NB4 (cell line): ENCODE results near the gene KLHDC7A.

Source experiments
- DNase-seq: peaks from one replicate; pipeline ENCODE4 v3.0.0; 2010; ENCODE audit warnings: low read depth
- H3K4me3 ChIP-seq: one replicate; pipeline ENCODE4 v1.5.1; 2011; ENCODE audit warnings: mild to moderate bottlenecking, low read depth, low read length, moderate library complexity
- MYC ChIP-seq: IDR thresholded peaks from 2 replicates; pipeline ENCODE4 v1.6.1; 2011; ENCODE audit warnings: low read depth, low read length
- POLR2A ChIP-seq: IDR thresholded peaks from 2 replicates; pipeline ENCODE4 v1.6.1; 2011; ENCODE audit warnings: mild to moderate bottlenecking; ENCODE audit not compliant: insufficient read length; ENCODE audit errors: extremely low read depth
- TF ChIP-seq, protein P1 (sequence below): IDR thresholded peaks from 2 replicates; pipeline ENCODE4 v1.6.1; 2011; ENCODE audit warnings: low read depth, low read length
- TF ChIP-seq, protein P2 (sequence below): IDR thresholded peaks from one replicate; pipeline ENCODE4 v1.5.1; 2012; ENCODE audit warnings: low read depth, low read length

KLHDC7A gene

DNA sequence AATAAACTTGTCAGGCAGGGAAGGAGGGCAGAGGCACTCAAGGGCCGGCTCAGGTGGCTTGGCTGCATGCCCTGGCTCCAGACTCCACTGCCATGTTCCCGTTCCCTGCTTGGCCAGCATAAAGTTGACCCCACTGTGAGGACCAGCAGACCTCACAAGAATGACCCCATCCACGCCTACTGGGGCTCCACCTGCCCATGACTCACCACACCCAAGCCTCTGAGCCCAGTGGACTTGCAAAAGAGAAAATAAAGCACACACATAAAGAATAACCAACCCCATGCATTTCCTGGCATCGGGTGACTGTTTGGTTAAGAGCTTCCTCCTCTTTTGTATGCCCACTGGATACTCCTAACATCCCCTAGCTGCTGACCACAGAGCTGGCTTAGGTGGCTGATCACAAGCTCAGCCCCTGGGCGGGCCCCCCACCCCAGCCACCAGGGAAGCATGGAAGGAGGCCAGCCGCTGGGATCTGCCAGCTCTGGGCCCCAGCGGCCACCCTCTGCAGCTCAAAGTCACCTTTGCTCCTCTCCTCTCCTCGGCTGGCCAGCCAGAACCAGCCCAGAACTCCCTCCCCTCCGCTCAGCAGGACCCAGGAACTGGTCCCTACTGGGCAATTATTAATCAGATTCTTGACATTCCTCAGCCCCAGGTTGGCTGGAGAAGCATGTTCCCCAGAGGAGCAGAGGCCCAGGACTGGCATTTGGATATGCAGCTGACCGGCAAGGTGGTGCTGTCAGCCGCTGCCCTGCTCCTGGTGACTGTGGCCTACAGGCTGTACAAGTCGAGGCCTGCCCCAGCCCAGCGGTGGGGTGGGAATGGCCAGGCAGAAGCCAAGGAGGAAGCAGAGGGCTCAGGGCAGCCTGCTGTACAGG is at the start of gene KLHDC7A:
Gene KLHDC7A (plus strand): TSS at position 616 of the 875 bp plus-strand sequence. CDS start 52 bp downstream, at position 668.
- DNase-seq: no peak
- TF ChIP-seq, protein P1, sequence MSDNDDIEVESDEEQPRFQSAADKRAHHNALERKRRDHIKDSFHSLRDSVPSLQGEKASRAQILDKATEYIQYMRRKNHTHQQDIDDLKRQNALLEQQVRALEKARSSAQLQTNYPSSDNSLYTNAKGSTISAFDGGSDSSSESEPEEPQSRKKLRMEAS: no peak
- TF ChIP-seq, protein P2, sequence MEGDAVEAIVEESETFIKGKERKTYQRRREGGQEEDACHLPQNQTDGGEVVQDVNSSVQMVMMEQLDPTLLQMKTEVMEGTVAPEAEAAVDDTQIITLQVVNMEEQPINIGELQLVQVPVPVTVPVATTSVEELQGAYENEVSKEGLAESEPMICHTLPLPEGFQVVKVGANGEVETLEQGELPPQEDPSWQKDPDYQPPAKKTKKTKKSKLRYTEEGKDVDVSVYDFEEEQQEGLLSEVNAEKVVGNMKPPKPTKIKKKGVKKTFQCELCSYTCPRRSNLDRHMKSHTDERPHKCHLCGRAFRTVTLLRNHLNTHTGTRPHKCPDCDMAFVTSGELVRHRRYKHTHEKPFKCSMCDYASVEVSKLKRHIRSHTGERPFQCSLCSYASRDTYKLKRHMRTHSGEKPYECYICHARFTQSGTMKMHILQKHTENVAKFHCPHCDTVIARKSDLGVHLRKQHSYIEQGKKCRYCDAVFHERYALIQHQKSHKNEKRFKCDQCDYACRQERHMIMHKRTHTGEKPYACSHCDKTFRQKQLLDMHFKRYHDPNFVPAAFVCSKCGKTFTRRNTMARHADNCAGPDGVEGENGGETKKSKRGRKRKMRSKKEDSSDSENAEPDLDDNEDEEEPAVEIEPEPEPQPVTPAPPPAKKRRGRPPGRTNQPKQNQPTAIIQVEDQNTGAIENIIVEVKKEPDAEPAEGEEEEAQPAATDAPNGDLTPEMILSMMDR: no peak
- TF ChIP-seq MYC (no peak), POLR2A (no peak)
- H3K4me3 ChIP-seq: no peak within 1 kb of the TSS

DNA sequence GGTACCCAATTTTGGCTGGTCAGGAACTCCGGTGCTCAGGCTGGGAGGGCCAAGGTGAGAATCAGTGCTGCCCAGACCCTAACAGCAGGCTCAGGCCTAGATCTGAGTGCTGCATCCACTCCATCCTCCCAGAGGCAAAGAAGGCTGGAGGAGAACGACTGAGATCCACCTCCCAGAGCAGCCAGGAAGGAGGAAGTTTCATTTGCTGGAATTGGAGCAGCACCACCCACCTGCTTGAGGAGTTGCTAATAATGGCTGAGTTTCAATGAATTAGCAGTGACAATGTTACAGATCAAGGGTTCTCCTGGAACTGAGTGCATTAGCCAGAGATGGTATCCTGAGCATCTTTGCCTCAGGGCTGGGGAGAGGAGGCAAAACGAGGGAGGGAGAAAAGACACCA is 46.7 kb upstream of the KLHDC7A start:
- DNase-seq: no peak
- no peak overlapping the region for H3K4me3 ChIP-seq
- no peak for TF ChIP-seq MYC
- TF ChIP-seq, protein P1: no peak

DNA sequence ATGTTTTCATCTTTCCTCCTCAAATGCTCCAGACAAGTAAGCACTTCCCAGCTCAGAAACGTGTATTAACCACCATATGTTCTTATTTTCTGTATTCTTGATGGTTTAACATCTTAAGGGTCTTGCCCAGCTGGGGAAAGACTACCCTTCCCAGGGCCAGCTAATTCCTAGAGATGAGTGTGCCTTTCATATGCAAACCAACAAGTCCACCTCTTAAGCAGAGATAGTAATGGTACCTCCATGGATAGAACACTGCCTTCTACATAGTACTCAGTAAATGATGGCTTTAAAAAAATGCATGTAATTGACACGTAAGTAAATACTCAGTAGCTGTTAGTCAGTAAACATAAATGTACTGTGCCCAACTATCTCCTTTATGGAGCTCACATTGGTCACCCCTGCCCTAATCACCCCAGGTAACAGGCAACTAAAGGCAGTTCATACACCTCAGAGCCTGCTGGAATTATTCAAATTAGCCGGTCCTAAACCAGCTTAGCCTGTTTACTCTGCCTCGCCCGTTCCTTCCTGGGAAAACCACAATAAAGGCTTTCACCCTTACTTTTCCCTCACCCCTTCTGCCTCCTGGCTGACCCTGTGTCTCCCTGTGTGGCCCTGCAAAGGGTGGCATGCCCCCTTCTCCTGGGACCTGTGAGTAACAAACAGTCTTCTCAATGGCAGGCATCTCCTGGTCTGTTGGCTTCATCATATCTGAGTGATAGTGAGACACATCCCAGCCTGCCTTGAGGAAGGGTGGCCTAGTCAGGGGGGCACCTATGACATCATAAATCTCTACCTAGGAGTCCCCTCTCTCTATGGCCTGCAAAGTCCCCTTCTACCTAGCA is 40.1 kb upstream of the KLHDC7A start:
- TF ChIP-seq POLR2A: no peak
- TF ChIP-seq, protein P2: no peak
- TF ChIP-seq, protein P1: no peak
- no peak for TF ChIP-seq MYC
- H3K4me3 ChIP-seq: no peak overlapping the region
- no peak for DNase-seq

DNA sequence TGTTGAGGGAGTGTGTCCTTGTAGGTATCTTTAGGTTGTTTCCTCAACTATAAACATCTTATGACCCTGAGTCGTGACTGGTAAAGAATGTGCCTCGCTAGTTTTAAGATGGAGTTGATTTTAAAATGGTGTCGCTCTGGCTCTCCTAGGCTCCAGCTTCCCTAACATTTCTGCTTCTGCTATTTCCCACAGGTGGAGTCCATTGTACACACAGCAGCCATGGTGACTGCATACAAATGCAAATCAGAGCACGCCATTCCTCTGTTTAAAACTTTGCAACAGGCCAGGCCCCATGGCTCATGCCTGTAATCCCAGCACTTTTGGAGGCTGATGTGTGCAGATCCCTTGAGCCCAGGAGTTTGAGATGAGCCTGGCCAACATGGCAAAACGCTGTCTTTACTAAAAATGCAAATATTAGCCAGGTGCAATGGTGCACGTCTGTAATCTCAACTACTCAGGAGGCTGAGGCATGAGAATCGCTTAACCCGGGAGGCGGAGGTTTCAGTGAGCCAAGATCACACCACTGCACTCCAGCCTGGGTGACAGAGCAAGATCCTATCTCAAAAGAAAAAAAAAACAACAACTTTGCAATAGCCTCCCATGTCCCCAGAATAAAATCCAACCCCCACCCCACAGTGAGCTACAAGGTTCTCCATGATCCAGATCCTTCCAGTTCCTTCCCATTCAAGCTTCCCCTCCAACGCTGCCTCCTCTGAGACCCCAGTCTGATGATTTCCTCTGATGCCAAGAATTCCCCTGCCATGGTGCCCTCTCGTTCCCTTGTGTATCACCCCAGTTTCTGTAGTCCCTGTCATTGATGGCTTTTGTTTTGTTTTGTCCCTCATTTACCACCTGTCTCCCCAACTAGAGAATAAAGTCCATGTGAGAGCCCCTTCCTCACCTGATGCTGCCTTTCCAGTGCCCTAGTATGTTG is 36.9 kb upstream of the KLHDC7A start:
- DNase-seq: no peak
- no peak overlapping the region for H3K4me3 ChIP-seq
- TF ChIP-seq, protein P2: no peak
- TF ChIP-seq POLR2A (no peak), MYC (no peak)
- TF ChIP-seq, protein P1: no peak

DNA sequence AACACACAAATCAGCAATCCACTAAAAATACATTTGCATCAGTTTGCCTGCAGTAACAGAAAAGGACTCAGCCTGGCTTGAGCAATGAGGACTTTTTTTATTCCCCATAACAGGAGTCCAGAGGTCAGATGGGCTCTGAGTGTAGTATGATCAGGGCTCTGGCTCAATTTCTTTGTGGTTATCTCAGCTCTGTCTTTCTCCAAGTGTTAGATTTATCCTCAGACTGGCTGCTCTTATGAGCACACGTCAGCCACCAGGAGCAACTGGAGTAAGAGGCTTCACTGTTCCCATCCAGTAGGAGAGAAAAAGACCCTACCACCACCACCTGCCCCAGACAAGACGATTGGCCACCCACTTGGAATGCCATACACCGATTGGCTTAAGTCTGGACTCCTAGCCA is 36.2 kb upstream of the KLHDC7A start:
- no peak for DNase-seq
- no peak for TF ChIP-seq MYC
- TF ChIP-seq, protein P1: no peak
- no peak for TF ChIP-seq POLR2A
- TF ChIP-seq, protein P2: no peak
- no peak overlapping the region for H3K4me3 ChIP-seq
